GM18870 (cell line): Measurements from ENCODE around the gene UBE2O.

Experiments used
- ATAC-seq: cut with Tn5 transposase; IDR thresholded peaks from one replicate; pipeline ENCODE4 v1.9.1; 2021; ENCODE audit warnings: moderate library complexity; ENCODE audit not compliant: unreplicated experiment

The UBE2O gene

DNA sequence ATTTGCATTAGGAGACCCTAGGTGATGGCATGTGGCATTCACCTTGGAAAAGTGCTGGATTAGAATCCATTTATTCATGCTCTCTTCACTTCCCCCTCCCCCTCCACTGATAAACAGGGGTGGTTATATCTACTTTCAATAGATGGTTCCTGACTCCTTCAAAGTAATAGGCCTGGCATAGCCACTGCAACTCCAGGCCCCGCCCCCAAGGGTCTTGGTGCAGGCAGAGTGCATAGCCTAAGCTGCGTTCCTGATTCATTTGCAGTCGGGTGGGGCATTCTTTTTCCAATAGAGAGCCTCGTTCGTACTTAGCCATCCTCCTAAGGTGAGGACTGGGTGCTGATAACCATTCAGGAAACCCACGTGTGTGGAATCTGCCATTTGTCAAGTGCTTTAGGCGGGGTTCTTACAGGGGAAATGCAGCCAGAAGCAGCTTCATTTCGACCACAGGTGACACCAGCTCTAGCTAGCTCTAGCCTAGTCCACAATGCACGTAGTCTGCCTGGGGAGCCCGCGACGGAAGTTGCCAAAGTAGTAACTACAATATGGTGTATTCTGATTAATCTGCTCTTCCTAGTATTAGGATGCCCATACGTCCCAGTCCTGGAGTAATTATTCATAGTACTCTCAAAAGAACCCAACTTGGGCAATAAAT lies 11.1 kb downstream of the UBE2O start:
- no peak for ATAC-seq

DNA sequence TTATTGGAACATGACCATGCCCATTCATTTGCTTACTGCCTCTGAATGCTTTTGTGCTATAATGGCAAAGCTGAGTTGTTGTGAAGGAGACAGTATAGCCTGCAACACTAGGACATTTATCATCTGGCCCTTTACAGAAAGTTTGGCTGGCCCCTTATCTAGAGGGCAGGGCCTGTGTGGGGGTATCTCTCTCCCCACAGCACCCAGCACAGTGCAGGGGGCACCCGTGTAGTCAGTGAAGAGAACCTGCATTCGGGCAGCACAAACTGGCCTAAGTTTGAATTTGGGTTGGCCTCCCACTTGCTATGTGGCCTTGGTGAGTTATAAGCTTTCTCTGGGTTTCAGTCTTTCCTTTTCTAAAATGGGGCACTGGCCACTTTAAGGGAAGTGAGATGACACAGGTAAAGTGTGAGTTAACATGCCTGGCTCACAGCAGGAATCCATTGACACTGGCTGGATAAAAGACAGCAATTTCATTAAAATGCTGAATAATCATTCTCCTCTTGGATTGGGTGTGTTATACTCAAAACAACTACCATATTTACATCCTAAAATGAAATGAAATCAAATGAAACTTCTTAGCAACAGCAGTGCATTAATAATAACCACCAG lies 12.1 kb downstream of the UBE2O start:
- ATAC-seq = no peak

DNA sequence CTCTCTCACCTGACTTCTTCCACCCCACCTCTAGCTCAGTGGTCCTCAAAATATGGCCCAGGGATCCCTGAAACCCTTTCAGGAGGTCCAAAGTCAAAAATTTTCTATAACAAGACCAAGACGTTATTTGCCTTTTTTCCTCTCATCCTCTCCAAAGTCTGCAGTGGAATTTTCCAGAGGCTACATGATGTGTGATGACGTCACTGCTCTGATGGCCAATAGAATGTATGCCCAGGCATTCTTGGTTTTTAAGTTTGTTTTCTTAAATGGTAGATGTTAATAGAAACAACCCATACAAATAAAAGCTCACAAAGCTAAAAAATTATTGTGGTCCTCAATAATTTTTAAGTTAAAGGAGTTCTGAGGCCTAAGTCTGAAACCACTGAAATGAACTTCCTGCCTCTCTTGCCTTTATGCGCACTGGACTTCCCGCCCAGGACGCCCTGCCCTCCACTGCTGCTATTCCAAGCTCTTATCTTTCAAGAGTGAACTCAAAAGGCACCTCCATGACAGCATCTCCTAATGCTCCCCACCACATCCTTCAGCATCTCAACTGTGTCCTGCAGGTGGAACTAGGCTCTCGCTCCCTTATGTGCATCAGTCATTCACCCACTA lies 13.5 kb downstream of the UBE2O start:
- ATAC-seq = no peak

DNA sequence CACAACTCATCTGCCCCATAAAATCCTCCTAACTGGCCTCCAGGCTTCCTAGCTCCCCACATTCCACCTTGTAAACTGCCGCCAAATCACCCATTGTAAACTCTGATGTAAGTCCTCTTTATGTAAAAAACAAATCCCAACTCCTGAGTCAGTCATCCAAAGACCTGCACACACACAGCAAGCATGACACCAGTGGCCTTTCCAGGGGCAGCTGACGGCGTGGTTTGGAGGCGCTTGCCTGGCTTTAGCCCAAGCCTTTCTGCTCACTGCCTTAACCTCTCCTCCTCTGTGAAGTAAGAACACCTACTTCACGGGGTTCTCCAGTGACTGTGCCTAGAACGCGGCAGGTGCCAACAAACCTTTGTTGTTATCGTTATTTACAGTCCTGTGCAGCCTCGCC lies 14.0 kb downstream of the UBE2O start:
- no peak for ATAC-seq

DNA sequence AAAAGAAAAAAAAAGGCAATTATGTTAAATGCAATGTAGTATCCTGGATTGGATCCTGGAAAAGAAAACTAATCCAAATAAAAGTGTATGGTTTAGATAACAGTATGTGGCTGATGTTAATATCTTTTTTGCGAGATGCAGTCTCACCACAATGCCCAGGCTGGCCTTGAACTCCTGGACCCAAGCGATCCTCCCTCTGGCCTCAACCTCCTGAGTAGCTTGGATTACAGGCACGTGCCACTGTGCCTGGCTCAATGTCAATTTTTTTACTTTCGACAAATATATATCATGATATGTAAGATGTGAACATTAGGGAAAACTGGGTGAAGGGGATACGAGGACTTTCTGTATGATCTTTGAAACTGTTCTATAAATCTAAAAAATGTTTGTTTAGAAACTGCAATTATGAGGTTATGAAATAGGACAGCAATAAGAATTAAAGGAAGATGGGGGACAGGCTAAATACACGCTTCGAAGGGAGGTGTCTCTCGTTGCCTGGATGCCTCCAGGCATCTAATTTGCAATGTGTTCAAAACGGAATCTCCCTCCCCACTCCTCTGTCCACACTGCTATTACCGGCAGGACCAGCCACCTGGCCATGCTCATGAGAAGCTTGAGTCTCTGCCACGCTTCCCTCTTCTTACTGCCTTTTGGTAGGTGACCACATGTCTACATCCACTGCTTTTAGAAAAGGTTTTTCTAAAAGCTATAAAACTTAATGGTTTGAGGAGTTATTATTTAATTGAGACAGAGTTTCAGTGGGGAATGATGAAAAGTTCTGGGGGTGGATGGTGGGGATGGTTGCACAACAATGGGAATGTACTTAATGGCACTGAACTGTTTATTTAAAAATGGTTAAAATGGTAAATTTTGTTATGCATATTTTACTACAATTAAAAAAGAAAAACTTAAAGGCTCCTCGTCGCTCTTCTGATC lies 15.2 kb downstream of the UBE2O start:
- ATAC-seq = no peak

DNA sequence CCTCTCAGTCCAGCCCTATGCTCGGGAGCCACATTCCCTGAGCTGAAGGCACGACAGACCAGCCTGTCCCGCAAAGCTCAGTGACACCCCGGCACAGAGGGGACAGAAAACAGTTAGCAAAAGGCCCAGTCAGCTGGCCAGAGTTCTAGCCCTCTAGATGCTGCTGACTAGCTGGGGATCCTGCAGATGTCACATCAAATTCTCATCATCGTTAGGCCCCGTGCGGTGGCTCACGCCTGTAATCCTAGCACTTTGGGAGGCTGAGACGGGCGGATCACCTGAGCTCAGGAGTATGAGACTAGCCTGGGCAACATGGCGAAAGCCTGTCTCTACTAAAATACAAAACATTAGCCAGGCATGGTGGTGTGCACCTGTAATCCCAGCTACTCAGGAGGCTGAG lies 17.2 kb downstream of the UBE2O start:
- ATAC-seq = no peak

DNA sequence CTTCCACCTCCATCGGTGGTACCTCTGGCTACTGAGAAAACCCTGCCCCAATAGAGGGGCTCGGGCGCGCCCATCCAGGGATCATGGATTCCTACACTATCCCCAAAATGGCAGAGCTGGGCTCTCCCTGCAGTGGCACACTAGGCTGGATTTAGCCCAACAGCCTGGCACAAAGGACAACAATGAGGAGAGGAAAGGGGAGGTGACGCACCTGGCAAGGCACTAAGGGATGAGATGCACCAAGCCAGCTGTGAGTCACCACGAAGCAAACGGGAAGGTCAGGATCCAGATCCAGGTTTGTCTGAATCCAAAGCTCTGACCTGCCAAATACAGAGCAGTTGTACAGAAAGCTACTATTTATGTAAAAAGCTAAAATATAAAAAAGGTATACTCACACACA lies 18.1 kb downstream of the UBE2O start:
- ATAC-seq = no peak

DNA sequence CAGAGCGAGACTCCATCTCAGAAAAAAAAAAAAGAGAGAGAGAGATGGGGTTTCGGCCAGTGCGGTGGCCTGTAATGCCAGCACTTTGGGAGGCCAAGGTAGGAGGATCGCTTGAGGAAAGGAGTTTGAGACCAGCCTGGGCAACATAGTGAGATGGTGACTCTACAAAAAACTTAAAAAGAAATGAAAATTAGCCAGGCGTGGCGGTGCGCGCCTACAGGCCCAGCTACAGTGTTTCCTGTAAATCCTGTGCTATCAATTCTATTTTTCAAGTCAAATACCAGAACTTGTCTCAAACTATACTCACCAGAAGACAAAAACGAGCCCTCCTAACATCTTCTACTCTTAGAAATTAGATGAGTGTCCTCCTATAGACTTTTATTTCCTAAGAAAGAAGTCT lies 19.3 kb downstream of the UBE2O start:
- ATAC-seq = no peak

DNA sequence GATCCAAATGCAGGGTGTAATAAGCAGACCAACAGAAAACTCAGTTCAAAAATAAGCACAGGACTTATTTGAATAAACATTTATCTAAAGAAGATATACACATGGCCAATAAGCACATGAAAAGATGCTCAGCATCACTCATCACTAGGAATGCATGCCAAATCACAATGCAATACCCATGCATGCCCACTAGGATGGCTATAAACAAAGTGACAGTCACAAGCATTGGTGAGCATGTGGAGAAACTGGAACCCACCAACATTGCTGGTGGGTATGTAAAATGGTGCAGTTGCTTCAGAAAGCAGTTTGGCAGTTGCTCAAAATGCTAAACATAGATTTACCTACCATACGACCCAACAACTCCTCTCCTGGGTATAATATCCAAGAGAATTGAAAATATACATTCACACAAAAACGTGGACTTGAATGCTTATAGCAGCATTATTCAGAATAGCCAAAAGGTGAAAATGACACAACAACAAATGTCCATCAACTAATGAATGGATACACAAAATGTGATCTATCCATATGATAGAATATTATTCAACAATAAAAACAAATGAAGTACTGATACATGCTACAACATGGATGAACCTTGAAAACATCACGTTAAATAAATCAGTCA lies 20.1 kb downstream of the UBE2O start:
- ATAC-seq = no peak

DNA sequence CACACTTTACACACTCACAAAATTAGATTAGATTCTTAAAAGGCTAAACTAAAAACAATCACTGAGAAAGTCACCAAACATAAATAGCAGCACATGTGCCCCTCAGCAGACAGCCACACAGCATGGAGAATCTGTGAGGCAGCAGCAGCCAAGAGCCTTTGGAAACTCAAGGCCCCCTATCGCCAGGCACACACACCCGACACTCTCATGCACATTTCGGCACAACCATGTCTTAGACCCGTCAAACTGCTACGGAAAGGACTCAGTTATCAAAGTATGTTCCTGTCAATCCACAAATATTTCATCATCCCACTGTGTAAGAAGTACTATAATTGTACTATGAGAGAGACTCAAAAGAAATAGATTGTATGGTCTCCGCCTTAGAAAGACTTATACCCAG lies 20.9 kb downstream of the UBE2O start:
- ATAC-seq = no peak

DNA sequence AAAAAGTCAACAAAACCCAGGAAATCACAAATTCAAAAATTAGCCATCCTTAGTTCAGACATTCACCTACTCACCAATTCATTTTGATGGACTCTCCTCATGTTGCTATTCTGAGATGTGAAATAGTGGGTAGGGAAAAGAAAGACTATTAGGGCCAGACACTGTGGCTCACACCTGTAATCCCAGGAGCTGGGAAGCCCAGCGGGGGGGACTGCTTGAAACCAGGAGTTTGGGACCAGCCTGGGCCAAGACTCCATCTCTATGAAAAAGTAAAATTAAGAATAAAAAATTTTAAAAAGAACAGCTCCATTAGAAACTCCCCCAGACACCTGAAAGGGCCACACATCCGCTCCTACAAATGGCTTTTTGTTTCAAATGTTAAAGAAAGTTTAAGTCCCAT lies 21.4 kb downstream of the UBE2O start:
- no peak for ATAC-seq

DNA sequence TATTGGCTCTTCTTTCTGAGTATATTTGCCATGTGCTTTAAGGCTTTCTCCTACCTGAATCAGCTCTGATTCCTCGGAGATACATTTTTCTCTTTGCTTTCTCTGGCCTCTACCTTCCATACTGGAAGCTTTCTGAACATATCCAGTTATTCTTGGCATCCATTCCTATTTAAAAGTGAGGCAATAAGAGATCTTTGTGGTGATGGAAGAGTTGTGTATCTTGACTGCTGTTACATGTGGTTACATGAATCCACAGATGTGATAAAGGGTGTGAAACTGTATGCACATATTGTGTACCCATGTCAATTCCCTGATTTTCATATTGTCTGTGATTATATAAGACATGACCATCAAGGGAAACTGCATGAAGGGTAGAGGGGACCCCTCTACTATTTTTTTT lies 24.4 kb downstream of the UBE2O start:
- no peak for ATAC-seq

DNA sequence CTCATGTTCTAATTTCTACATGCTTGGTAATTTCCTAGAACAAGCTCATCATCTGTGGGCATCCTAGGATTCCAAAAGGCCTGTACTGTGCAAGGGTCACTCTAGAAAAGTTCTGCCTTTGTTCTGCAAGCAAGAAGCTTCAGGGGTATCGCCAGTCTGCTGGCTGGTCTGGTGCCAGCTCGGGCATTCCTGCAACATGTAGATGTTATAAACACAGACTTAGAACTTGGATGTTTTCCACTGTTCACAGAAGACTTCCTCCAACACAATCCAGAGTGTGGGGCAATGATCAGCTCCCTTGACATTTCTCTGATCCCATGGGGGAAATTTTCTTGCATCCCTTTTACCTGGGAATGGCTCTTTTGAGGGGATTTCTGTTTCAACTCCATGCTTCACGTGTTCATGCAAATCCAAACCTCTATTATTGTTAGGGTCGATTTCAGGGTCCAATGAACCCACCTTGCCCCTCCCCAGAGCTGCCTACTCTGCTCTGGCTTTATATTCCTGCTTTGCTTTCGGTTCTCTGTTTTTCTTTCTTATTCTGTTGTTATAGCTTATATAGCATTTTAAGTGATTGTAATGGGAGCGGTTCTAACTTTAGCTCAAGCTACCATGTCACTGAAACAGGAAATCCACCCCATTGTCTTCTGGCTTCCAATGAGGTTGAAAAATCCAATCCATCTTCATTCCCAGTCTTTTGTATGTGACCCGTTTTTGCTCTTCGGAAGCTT lies 25.3 kb downstream of the UBE2O start:
- ATAC-seq = no peak

DNA sequence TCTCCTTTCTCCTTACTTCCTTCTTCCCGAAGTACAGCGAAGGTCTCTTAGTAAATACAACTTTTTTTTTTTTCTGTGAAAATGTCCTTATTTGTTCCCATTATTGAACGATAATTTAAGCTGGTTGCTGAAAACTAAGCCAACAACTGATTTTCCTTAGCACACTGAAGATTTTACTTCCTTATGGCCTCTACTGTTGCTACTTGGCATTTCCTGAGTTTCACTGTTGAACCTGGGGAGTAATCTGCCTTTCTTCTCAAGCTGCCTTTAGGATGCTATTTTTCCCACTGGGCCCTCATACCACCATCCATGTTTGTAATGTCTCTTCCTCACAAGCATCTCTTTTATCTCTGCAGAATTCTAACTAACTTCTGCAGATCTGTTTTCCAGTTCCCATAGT lies 26.1 kb downstream of the UBE2O start:
- ATAC-seq = no peak

DNA sequence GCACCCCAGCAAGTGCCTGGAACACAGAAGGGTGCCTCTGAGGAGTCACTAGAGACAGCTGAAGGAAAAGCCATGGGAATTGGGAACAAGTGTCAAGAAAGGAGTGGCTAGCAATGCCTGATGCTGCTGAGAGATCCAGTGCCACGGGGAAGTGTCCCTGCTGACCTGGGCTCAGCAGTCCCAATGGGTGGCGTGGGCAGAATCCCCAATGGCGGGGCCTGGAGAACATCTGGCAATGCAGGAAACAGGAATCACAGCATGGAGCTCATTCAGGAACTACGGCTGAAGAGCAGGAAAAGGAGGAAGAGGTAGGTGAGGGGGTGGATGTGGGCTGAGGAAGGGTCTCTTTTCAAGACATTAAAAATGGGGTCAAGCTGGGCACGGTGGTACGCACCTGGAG lies 30.1 kb downstream of the UBE2O start:
- no peak for ATAC-seq

DNA sequence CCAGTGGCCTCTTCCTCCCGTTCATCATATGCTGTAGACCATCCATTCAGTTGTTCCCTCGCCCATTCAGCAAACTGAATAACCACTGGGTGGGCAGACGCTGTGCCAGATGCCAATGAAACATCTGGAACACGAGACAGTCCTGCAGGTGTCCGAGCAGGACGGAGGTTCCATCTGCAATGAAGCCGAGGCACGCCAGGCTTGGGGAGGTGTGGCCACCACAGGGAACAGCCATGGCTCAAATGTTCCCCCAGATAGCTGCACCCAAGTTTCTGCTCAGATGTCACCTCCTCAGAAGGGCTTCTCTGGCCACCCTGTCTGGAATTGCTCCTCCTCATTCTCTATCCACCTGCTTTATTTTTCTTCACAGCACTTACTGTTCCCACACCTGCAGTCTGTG lies 30.5 kb downstream of the UBE2O start:
- no peak for ATAC-seq

DNA sequence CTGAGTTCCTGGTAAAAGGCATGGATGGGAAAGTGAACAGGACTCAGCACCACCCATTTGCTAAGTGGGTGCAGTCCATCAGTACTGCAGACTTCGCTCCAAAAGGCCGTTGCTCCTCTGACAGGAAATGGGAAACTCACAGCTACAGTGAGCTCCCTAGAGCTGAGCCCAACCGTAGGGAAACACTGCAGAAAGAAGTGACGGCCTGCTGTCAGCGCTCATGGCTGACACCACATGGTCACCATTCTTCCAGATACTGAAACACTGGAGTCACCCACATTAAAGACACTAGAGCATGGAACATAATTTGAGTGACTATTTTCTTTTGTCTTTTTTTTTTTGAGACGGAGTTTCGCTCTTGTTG lies 31.9 kb downstream of the UBE2O start:
- ATAC-seq = no peak

DNA sequence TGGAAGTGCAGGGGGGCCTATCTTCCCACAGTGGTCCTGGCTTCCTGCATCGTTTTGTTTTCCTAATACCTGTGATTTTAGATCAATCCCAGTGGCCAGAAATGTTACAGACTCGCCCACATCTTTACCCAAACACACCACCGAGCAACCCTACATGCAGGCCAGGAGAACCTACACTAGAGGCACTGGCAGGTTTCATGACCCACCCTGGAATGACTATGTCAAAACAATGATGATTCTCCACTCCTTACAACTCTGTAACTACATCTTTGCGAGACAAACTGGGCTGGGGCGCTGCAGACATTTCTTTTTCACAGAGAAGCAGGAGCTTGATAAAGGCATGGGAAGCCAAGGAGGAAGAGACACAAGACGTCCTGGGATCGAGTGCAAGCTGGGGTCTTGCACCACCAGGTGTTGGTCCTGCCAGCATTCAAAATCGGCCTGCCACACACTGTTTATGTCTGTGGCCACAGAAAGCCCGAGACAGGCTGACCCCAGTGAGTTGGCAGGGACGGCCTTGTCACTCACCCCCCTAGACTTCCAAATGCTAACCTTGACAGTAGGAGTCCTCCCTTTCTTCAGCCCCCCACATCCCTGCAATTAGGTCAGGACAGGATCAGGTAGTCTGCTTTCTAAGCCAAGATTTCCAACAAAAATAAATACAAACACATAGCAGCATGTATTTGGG lies 32.5 kb downstream of the UBE2O start:
- no peak for ATAC-seq

DNA sequence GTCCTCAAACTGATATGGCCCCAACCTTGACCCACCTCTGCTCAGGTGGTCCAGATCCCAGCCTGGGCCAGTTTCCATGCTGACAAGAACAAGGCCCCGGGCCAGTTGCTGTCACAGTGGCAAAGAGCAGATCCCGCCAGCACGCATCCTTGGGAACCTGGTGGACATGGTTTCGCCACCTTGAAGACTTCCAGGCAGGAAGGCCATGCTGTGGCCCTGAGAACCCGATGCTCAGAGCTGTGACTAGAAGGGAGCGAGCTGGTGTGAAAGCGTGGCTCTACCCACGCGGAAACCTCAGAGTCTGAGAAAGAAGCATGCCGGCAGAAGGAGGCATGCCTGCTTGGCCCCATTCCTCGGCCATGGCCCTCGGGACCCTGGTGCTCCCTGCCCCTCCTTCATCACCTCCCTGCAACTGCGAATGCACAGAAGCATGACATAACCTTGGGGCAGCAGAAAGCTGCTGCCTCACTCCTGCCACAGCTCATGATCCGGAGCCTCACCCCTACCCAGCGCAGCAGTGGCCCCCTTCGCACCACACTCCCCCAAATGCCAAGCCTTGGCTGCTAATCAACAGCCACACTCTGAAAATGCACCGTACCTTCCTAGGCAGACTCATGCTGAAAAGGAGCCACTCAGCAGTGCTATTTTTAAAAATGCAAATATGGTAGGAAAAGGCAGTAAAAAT lies 33.2 kb downstream of the UBE2O start:
- ATAC-seq = no peak
